Mesendoderm (in vitro differentiated cells): ENCODE results near the gene TPSAB1.
"Not testable (repeated sequence)": the region's sequence is repeated elsewhere in the genome, so short reads cannot be mapped to it uniquely, and the experiment has no call there.

ENCODE experiments used
- DNase-seq: peaks from one replicate; pipeline ENCODE4 v3.0.0; 2013
- H2AK5ac ChIP-seq: 2 replicates; pipeline ENCODE4 v1.6.1; 2013; ENCODE audit warnings: low read length, inconsistent platforms
- H2BK120ac ChIP-seq: 2 replicates; pipeline ENCODE4 v1.6.1; 2013; ENCODE audit warnings: low read depth, mild to moderate bottlenecking, low read length, moderate library complexity, mixed read lengths
- H2BK15ac ChIP-seq: replicated peaks from 2 replicates; pipeline ENCODE4 v1.6.1; 2013; ENCODE audit warnings: low read depth, mild to moderate bottlenecking, moderate library complexity
- H2BK5ac ChIP-seq: 2 replicates; pipeline ENCODE4 v1.6.1; 2013; ENCODE audit warnings: low read length, inconsistent platforms
- H3K18ac ChIP-seq: 2 replicates; pipeline ENCODE4 v1.6.1; 2013; ENCODE audit warnings: mild to moderate bottlenecking, low read length, mixed read lengths
- H3K23ac ChIP-seq: one replicate; pipeline ENCODE4 v1.6.1; 2013; ENCODE audit warnings: low read length
- H3K27ac ChIP-seq: 2 replicates; pipeline ENCODE4 v1.5.1; 2013; ENCODE audit warnings: low read depth, mild to moderate bottlenecking, inconsistent platforms, low read length, moderate library complexity
- H3K27me3 ChIP-seq: 2 replicates; pipeline ENCODE4 v1.6.1; 2013; ENCODE audit warnings: low read length, control low read depth, mild to moderate bottlenecking, inconsistent platforms; ENCODE audit not compliant: insufficient read depth, poor library complexity
- H3K36me3 ChIP-seq: 2 replicates; pipeline ENCODE4 v1.6.1; 2013; ENCODE audit warnings: low read length, inconsistent platforms; ENCODE audit not compliant: control insufficient read depth, insufficient read depth
- H3K4ac ChIP-seq: one replicate; pipeline ENCODE4 v1.6.1; 2013; ENCODE audit warnings: low read depth, mild to moderate bottlenecking, low read length, moderate library complexity
- H3K4me1 ChIP-seq: 2 replicates; pipeline ENCODE4 v1.6.1; 2013; ENCODE audit warnings: low read depth, low read length, inconsistent platforms; ENCODE audit not compliant: control insufficient read depth
- H3K4me2 ChIP-seq: 2 replicates; pipeline ENCODE4 v1.6.1; 2013; ENCODE audit warnings: low read length
- H3K4me3 ChIP-seq: 2 replicates; pipeline ENCODE4 v1.5.1; 2013; ENCODE audit warnings: mild to moderate bottlenecking, low read length
- H3K56ac ChIP-seq: one replicate; pipeline ENCODE4 v1.6.1; 2013; ENCODE audit warnings: low read length
- H3K79me1 ChIP-seq: 2 replicates; pipeline ENCODE4 v1.6.1; 2013; ENCODE audit warnings: low read length, inconsistent platforms
- H3K79me2 ChIP-seq: 2 replicates; pipeline ENCODE4 v1.6.1; 2013; ENCODE audit warnings: mild to moderate bottlenecking, low read length; ENCODE audit not compliant: control insufficient read depth, insufficient read depth
- H3K9ac ChIP-seq: 2 replicates; pipeline ENCODE4 v1.6.1; 2013; ENCODE audit warnings: low read length, inconsistent platforms
- H4K5ac ChIP-seq: one replicate; pipeline ENCODE4 v1.6.1; 2013; ENCODE audit warnings: low read length
- H4K8ac ChIP-seq: one replicate; pipeline ENCODE4 v1.6.1; 2013; ENCODE audit warnings: low read depth, mild to moderate bottlenecking, control low read depth, low read length, moderate library complexity
- WGBS: extraction: QIAGEN DNeasy Blood & Tissue Kit; methylation state at CpG from one replicate; pipeline ENCODE4 v1.1.7; 2013; ENCODE audit warnings: low lambda C conversion rate, missing lambda C conversion rate; ENCODE audit not compliant: insufficient coverage; ENCODE audit errors: extremely low coverage; 5-methylcytosine and 5-hydroxymethylcytosine counted together

Gene TPSAB1

GRCh38 chr16:1271724-1272413 is 31.4 kb downstream of the TPSAB1 start:
- H3K9ac ChIP-seq, H3K4ac ChIP-seq, H3K23ac ChIP-seq, H3K18ac ChIP-seq, H4K8ac ChIP-seq, H3K56ac ChIP-seq, H3K4me3 ChIP-seq, H3K79me2 ChIP-seq, H3K79me1 ChIP-seq, H2BK5ac ChIP-seq, H3K36me3 ChIP-seq, H3K4me2 ChIP-seq, DNase-seq, H2BK120ac ChIP-seq, H4K5ac ChIP-seq, H2BK15ac ChIP-seq, H3K4me1 ChIP-seq, H2AK5ac ChIP-seq, H3K27me3 ChIP-seq, H3K27ac ChIP-seq: not testable (repeated sequence)
- no CpG with 5 or more reads among the region's 19 CpGs for WGBS

GRCh38 chr16:1272453-1273198 is 32.1 kb downstream of the TPSAB1 start:
- Histone ChIP-seq H3K36me3 (no peaks in the 10 kb centered on the region), H4K8ac (no peak overlapping the region), H4K5ac (no peak overlapping the region), H3K79me1 (no peaks in the 10 kb centered on the region), H2BK15ac (no peak overlapping the region), H3K4ac (no peak overlapping the region), H3K18ac (no peak overlapping the region), H3K79me2 (no peaks in the 10 kb centered on the region), H3K4me2 (no peak overlapping the region), H3K9ac (no peak overlapping the region), H3K4me1 (no peaks in the 10 kb centered on the region), H2BK120ac (no peak overlapping the region), H3K23ac (no peak overlapping the region), H3K27ac (no peak overlapping the region), H3K27me3 (no peaks in the 10 kb centered on the region), H2AK5ac (no peak overlapping the region), H2BK5ac (no peak overlapping the region), H3K56ac (no peak overlapping the region), H3K4me3 (no peak overlapping the region)
- WGBS, result no CpG with 5 or more reads among the region's 9 CpGs
- no peak for DNase-seq

DNA sequence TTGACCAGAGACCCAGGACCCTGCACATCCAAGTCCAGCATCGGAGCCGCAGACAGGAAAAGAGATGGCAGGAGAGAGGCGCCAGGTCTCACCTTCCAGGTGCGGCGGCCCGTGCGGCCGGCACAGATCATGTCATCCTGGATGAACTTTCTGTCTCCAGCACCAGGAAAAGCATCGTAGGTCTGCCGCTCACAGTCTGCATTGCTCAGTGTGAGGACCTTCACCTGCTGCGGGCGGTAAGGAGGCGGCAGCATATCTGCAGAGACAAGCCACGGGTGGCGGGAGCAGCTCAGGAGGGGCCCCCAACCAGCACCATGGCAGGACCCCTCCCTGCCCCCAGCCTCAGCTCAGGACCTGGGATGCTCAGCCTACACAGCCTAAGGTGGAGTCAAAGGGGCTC is 33.3 kb downstream of the TPSAB1 start:
- H2BK15ac ChIP-seq, result no peak overlapping the region
- H4K8ac ChIP-seq, result no peak overlapping the region
- H3K79me2 ChIP-seq, result no peaks in the 10 kb centered on the region
- no peak for DNase-seq
- no peak overlapping the region for H2BK120ac ChIP-seq
- WGBS, result no CpG with 5 or more reads among the region's 15 CpGs
- H3K9ac ChIP-seq, result no peak overlapping the region
- H3K4me3 ChIP-seq, result no peak overlapping the region
- no peak overlapping the region for H3K23ac ChIP-seq
- H3K4me2 ChIP-seq, result no peak overlapping the region
- no peaks in the 10 kb centered on the region for H3K27me3 ChIP-seq
- H3K36me3 ChIP-seq, result no peaks in the 10 kb centered on the region
- no peak overlapping the region for H2AK5ac ChIP-seq
- no peak overlapping the region for H3K18ac ChIP-seq
- no peak overlapping the region for H3K56ac ChIP-seq
- H4K5ac ChIP-seq, result no peak overlapping the region
- H2BK5ac ChIP-seq, result no peak overlapping the region
- no peaks in the 10 kb centered on the region for H3K4me1 ChIP-seq
- H3K27ac ChIP-seq, result no peak overlapping the region
- H3K4ac ChIP-seq, result no peak overlapping the region
- no peaks in the 10 kb centered on the region for H3K79me1 ChIP-seq

DNA sequence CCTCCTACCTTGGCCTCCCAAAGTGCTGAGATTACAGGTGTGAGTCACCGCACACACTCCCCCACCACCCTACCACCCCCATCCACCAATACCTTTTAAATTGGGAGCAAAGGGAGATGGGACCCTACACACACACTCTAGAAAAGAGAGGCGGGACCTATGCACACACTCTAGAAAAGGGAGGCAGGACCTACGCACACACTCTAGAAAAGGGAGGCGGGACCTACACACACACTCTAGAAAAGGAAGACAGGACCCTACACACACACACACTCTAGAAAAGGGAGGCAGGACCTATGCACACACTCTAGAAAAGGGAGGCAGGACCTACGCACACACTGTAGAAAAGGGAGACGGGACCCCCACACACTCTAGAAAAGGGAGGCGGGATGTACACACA is 34.3 kb downstream of the TPSAB1 start:
- no CpG with 5 or more reads among the region's 7 CpGs for WGBS
- H2BK15ac ChIP-seq, result no peak overlapping the region
- H3K4me3 ChIP-seq, result no peak overlapping the region
- no peaks in the 10 kb centered on the region for H3K79me2 ChIP-seq
- H3K36me3 ChIP-seq, result no peaks in the 10 kb centered on the region
- H3K27ac ChIP-seq, result no peak overlapping the region
- H3K9ac ChIP-seq, result no peak overlapping the region
- H3K23ac ChIP-seq, result no peak overlapping the region
- DNase-seq, result peak; percentile 19
- H3K4me2 ChIP-seq, result no peak overlapping the region
- no peak overlapping the region for H4K8ac ChIP-seq
- H4K5ac ChIP-seq, result no peak overlapping the region
- no peak overlapping the region for H2AK5ac ChIP-seq
- no peak overlapping the region for H2BK5ac ChIP-seq
- no peak overlapping the region for H3K4ac ChIP-seq
- H3K56ac ChIP-seq, result no peak overlapping the region
- H3K4me1 ChIP-seq, result no peaks in the 10 kb centered on the region
- no peaks in the 10 kb centered on the region for H3K79me1 ChIP-seq
- no peaks in the 10 kb centered on the region for H3K27me3 ChIP-seq
- H2BK120ac ChIP-seq, result no peak overlapping the region
- no peak overlapping the region for H3K18ac ChIP-seq

- H3K4ac ChIP-seq, result no peak overlapping the region
- no peak overlapping the region for H3K9ac ChIP-seq
- no peak overlapping the region for H3K56ac ChIP-seq
- no peaks in the 10 kb centered on the region for H3K36me3 ChIP-seq
- H4K8ac ChIP-seq, result no peak overlapping the region
- H3K79me2 ChIP-seq, result no peaks in the 10 kb centered on the region
- no peak overlapping the region for H2AK5ac ChIP-seq
- no peak overlapping the region for H4K5ac ChIP-seq
- no peaks in the 10 kb centered on the region for H3K79me1 ChIP-seq
- H3K27ac ChIP-seq, result no peak overlapping the region
- no peak overlapping the region for H2BK5ac ChIP-seq
- no peak overlapping the region for H3K4me2 ChIP-seq
- no peak overlapping the region for H3K18ac ChIP-seq
- H3K4me3 ChIP-seq, result no peak overlapping the region
- no peaks in the 10 kb centered on the region for H3K4me1 ChIP-seq
- H3K23ac ChIP-seq, result no peak overlapping the region
- no peak overlapping the region for H2BK120ac ChIP-seq
- H3K27me3 ChIP-seq, result no peaks in the 10 kb centered on the region
- WGBS, result no CpG with 5 or more reads among the region's 30 CpGs
- DNase-seq, result no peak
- no peak overlapping the region for H2BK15ac ChIP-seq
These were observed 35.5 kb downstream of the TPSAB1 start for GRCh38 chr16:1275791-1276579.
